ENCODE data around the gene EVI5.
"Not testable (repeated sequence)": the region's sequence is repeated elsewhere in the genome, so short reads cannot be mapped to it uniquely, and the experiment has no call there.

Gene EVI5

DNA sequence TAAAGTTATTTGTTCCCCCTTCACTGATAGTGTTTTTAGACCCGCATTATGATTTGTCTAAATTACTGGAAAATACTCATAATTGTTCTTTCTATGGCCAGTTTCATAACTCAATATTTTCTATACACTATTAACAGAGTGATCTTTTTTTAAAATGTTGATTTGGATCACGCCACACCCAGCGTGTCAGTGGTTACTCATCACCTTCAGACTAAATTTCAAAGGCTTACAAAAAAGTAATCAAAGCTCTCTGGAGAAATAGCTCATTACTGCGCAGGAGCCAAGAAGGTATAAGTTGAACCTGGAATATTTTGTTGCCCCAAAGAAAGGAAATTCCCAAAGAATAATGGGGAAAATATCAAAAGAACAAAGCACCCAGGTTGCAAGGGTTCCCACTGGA is 104.9 kb downstream of the EVI5 start:
- DNase-seq: no peak

DNA sequence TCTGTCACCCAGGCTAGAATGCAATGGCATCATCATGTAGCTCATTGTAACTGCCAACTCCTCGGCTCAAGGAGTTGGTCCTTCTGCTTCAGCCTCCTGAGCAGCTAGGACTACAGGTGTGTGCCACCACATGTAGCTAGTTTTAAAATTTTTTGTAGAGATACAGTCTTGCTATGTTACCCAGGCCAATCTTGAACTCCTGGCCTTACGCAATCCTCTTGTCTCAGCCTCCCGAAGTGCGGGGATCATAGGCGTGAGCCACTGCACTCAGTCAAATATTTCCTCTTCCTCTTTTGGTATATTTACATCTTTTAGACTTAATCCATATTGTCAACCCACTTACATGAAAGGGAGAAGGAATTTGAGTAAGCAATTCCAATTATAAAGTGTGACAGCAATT is 121.1 kb downstream of the EVI5 start:
- no peak for DNase-seq

DNA sequence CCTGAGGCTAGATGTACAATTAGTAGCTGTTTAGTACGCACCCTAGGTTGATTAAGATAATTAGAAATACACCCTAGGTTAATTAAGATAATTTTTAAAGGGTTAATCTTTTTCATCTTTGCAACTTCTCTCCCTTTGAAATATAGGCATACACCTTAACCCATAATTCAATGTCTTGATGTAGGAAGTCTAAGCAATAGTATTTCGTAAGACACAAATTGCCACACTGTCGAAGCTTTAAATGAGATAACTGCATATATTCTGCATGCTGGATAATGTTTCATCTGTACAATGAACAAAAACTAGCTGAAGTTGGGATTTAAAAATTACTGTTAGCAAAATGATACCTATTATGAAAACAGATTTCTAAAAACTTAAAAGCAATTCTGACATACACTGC is 122.9 kb downstream of the EVI5 start:
- no peak for DNase-seq

DNA sequence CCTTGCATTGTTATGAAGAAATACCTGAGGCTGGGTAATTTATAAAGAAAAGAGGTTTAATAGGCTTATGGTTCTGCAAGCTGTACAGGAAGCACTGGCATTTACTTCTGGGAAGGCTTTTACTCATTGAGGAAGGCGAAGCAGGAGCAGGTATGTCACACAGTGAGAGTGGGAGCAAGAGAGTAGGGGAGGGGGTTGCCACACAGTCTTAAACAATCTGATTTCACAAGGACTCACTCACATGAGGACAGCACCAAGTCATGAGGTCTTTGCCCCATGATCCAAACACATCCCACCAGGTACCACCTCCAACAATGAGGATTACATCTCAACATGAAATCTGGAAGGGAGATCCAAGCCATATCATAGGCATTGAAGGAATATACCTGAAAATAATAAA is 127.2 kb downstream of the EVI5 start:
- DNase-seq: no peak

DNA sequence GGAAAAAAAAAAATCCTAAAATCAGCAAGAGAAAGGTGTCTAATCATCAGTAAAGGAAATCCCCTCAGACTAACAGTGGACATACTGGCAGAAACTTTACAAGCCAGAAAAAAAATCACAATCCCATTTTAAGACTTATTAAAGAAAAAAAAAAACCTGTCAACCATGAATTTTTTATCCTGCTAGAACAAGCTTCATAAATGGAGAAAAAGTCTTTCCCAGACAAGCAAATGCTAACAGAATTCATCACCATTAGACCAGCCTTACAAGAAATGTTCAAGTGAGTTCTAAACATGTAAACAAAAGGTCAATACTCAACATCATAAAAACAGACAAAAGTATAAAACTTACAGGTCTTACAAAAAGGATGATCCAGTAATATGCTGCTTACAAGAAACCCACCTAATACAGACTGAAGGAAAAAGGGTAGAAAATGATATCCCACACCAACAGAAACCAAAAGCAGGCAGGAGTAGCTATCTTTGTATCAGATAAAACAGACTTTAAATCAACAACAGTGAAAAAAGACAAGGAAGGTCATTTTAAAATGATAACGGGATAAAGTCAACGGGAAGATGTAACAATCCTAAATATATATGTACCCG is 129.6 kb downstream of the EVI5 start:
- DNase-seq: no peak

DNA sequence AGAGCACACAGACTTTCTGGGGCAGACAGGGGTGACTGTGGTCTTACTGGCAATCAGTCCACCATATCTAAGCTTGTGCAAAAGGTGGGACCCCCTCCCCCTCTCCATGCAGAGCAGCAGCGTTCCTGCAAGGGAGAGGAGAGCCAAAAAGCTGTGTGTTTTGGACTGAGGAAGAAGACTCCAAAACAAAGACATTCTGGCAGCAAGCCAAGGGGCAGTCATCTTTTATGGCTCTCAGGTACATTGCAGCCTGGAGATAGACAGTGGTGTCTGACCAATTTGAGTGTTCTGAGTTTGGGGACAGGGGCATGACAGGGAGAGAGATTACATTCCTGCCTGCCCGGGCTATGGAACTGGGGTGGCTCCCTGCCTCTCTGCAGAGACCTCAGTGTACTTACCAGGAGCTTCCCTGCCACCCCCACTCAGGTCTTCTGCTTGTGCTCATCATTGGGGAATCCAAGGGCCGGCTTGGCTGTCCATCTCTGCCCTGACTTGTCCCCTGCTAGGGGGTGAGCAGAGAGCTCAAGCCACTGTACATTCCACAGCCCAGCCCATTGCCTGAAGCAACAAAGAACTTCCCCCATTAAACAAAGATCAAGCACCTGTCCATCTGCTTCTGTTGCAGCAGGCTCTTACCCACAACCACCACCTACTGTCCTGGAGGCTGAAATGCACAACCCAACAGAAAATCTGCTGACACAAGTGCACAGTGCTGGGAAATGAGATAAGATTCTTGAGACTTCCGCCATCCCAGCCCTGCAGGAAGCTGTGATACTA is 131.1 kb downstream of the EVI5 start:
- no peak for DNase-seq

DNA sequence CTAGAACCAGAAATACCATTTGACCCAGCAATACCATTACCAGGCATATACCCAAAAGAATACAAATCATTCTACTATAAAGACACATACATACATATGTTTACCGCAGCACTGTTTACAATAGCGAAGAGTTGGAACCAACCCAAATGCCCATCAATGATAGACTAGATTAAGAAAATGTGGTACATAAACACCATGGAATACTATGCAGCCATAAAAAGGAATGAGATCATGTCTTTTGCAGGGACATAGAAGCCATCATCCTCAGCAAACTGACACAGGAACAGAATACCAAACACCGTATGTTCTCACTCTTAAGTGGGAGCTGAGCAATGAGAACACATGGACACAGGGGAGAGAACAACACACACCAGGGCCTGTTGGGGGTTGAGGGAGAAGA is 144.2 kb downstream of the EVI5 start:
- DNase-seq: not testable (repeated sequence)

DNA sequence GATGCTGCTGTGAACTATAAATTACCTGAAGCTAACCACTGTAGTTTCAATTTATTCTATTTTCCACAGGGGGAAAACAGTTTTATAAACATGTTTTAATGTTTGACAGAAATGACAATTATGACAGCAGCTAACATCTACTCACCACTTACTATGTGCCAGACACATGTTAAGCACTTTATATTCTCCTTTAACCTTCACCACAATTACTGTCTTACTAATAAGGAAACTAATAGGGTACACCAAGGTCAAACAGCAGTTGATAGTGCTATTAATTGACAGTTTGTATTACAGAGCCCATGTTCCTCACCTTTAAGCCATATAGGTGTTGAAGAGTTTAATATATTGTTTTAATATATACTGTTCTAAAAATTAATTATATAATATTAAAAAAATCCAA is 146.4 kb downstream of the EVI5 start:
- DNase-seq: no peak

DNA sequence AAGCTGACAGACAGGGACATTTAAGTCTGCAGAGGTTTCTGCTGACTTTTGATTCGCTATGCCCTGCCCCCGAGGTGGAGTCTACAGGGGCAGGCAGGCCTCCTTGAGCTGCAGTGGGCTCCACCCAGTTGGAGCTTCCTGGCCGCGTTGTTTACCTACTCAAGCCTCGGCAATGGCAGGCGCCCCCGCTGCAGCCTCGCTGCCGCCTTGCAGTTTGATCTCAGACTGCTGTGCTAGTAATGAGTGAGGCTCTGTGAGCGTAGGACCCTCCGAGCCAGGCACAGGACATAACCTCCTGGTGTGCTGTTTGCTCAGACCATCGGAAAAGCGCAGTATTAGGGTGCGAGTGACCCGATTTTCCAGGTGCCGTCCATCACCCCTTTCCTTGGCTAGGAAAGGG is 149.7 kb downstream of the EVI5 start:
- DNase-seq: not testable (repeated sequence)

DNA sequence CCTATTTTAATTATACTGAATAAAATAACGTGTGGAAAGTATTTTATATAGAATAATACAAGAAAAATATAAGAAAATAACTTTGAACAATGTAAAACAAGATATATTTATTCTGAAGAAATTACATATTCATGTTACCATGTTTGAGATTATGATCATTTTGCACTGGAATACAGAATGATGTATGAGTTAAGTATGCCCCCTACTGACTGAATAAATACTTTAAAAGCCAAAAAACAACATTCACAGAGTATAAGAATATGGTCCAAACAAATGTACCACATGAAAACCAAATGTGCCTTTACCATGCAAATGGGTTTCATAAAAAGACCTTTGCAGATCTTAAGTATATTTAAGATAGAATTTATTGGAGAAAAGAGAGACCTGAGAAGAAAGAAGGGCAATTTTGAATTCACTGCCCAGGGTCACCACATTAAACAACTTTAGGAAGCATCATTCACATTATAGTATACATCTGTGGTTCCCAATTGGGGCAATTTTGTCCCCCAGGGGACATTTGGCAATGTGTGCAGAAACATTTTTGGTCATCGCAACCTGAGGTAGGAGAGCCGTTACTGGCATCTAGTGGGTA is 161.6 kb downstream of the EVI5 start:
- DNase-seq: no peak

DNA sequence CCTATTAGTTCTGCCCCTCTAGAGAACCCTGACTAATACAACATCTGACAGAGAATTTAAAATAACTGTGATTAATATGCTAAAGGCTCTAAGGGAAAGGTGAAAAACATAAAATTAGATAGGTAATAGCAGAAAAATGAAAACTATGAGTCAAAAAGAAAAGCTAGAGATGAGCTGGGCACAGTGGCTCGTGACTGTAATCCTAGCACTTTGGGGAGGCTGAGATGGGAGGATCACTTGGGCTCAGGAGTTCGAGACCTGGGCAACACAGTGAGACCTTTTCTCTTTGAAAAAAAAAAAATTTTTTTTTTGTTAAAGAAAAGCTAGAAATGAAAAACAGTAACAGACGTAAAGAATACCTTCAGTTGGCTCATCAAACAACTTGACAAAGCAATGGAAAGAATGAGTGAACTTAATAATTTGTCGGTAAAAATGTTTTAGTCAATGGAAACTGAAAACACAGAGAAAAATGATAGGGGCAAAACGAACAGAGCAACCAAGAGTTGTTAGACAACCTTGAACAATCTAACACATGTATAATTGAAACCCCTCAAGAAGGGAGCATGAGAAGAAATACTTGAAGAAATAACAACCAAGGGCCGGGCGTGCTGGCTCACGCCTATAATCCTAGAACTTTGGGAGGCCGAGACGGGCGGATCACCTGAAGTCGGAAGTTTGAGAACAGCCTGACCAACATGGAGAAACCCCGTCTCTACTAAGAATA is 165.3 kb downstream of the EVI5 start:
- DNase-seq: no peak

DNA sequence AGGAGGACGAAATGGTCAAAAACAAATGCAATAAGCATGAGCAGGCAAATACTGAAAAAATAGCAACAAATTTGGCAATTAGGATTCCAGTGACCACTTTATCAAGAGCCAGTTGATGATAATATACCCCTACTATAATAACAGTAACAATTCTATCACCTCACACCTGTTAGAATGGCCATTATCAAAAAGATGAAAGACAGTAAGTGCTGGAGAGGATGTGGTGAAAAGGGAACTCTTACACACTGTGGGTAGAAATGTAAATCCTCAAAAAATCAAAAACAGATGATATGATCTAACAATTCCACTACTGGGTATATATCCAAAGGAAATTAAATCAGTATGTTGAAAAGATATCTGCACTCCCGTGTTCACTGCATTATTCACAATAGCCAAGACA is 183.9 kb downstream of the EVI5 start:
- no peak for DNase-seq

DNA sequence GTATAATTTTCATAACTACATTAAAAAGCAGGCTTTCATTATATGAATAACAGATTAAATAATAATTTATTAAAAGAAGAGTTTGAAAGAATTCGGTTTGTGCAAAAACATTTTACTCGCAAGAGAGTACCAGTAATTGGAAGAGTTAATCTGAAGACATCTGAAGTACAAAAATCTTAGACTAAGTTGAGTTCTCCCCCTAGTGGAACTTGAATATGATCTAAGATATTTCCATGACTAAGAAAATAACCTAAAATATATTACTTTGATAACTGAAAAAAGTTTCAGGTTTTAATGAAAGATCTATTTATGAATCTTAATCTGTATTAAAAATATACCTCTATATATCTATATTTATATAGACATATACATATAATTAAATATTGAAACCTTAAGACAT is 185.7 kb downstream of the EVI5 start:
- no peak for DNase-seq

DNA sequence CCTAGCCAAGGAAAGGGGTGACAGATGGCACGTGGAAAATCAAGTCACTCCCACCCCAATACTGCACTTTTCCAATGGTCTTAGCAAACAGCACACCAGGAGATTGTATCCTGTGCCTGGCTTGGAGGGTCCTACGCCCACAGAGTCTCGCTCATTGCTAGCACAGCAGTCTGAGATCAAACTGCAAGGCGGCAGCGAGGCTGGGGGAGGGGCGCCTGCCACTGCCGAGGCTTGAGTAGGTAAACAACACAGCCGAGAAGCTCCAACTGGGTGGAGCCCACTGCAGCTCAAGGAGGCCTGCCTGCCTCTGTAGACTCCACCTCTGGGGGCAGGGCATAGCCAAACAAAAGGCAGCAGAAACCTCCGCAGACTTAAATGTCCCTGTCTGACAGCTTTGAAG is 195.5 kb downstream of the EVI5 start:
- DNase-seq: not testable (repeated sequence)

DNA sequence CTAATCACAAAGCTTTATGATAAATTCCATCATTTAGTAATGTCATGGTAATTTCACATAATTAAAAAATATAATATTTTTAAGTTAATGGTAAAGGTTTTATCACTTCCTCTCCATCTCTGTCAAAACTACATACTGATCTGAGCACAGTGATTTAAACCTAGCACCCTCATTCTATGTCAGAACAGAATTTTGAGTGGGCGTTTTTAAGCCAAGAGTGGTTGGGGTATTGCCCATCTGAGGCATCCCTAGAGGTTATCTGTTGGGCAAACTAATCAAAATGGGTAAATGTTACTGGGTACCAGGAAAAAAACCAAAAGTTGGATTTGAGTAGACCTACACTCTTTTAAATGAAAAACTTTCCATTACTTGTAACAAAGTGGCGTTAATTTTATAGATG is 197.5 kb downstream of the EVI5 start:
- DNase-seq: no peak

DNA sequence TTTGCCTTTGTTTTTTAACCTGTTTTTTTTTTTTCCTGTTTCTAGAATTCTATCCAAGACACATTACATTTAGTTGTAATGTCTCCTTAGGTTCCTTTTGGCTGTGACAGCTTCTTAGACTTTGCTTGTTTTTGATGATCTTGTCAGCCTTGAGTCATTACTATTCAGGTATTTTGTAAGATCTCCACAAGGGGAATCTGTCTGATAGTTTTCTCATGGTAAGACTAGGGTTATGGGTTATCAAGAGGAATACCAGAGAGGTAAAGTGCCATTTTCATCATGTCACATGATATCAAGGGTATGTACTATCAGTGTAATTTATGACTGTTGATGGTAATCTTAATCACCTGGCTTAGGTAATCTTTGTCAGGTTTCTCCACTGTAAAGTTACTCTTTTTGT is 199.1 kb downstream of the EVI5 start:
- DNase-seq: no peak

DNA sequence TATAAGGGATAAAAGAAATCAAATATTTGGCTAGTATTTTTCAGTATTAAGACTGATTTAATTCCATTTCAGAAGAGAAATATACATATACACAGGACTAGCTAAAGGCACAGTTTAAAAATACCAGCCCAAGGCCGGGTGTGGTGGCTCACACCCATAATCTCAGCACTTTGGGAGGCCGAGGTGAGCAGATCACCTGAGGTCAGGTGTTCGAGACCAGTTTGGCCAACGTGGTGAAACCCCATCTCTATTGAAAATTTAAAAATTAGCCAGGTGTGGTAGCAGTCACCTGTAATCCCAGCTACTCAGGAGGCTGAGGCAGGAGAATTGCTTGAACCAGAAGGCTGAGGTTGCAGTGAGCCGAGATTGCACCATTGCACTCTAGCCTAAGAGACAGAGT is 200.1 kb downstream of the EVI5 start:
- not testable (repeated sequence) for DNase-seq

DNA sequence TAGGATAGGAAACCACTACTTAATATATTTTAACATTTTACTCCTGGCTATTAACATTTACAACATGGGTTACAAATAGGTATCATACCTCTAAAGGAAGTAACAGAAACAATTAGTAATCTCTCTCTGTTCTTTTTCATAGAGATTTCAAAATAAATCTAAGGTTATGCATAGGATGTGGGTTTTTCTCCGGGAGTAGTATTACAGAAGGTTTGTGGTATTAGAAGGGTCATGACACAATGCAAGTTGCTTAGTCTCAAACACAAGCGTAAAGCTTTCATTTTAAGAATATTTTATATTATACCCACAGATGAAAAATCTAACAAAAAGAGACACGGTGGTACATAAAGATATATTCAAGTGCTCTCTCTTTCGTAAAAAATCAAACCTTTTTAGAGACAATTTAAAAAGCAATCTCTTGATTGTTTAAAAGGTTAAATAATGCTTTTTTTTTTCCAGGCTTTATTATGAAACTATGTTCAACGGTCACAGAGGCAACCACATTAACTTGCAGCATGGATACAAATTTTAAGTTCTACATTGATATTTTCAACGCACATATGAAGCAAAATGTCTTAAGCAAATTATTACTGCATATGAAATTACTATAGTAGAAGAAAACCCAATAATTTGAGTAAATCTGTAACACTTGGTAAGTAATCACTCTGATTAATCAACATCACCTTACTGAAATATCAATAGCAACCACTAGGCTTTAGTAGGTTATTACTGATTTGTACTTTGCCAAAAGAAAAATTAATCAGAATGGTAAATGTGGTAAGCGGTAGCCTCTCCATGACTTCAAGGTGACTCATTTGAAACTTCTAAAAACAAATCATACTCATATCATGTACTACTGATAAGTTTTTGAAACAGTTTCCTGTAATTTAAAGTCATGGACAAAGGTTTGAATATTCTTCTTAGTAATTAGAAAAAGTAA is 200.8 kb downstream of the EVI5 start:
- DNase-seq: no peak

DNA sequence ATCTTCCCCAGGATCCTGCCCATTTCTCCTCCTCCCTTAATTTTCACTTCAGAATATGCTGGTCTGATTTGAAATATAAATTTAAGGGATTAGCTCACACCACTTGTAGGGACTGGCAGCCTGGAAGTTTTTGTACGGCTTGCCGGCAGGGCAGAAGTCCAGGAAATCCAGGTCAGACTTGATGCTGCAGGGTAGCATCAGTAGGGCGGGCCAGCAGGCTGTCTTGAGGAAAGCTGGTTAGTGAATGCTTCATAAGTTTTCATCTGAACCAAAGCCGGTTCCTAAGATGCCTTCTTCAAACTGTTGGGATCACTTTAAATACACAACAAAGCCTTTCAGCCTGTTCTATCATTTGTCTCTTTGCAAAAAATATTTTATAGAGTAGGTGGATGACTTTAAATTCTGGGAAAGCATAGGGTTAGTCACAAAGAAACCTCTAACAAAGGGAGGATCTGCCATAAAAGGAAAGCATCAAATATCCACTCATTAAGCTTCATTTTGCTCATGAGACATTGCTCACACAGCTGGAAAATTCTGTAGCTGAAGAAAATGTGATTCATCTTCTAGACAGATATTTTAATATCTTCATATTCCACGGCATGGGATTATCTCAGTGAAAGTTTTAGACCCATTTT is 207.5 kb downstream of the EVI5 start:
- DNase-seq: no peak

DNA sequence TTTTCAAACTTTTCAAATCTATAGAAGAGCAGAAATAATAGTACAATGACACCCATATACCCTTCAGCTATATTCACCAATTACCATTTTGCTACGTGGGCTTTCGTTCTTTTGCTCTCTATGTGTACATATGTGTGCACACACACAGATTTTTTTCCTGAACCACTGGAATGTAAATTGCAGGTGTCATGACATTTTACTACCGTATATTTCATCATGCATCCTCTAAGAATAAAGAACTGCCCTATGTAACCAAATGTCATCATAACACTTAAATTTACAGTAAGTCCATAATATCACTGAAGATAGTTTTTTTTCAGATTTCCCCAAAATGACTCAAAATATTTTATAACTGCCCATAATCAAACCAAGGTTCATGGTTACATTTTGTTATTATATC is 209.8 kb downstream of the EVI5 start:
- DNase-seq: no peak

DNA sequence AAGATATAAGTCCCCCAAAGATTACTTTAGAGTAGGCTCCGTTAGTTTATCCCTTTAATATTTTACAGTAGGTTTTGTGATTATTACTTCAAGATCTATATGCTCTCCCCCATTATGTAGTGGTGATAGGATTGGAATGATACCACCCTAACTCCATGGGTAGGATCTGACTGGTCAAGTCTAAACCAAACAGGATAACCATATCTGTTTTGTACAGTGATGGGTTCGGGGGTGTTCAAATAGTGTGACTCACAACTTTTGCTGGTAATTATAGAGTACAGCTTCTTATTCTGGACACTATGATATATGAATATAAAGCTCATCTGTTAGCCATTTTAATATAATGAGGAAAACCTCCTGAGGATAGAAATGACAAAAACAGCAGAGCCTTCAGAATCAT is 212.4 kb downstream of the EVI5 start:
- no peak for DNase-seq

DNA sequence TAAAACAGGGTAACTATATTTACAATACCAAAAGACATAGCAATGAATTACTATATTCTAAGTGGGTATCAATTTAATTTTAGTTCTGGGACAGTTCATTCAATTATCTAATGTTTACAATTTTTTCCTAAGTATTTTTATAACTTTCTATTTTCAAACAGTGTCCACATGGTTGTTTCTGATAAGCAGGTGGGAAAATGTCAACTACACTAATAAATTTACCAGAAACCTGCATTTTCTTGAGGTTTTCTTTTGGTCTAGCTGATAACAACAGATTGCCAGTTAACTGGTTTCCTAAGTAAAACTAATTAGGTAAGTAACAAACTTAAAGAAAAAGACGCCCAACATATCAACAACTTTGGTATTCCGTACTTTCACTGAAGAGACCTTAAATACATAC is 213.3 kb downstream of the EVI5 start:
- no peak for DNase-seq
